OCI-LY3 (cell line): ENCODE results near the gene PCDHB14.

ENCODE experiments used
- H2AFZ ChIP-seq: fragments of 200-600, 300-600 bp; shearing (Covaris generic); 2 replicates; pipeline ENCODE4 v1.6.0; 2014; ENCODE audit warnings: antibody characterized with exemption, low read depth, low read length
- H3K27ac ChIP-seq: fragments of 200-600, 300-600 bp; sonication (generic); 2 replicates; pipeline ENCODE4 v1.5.1; 2014; ENCODE audit warnings: mild to moderate bottlenecking, low read length, moderate library complexity, mixed read lengths
- H3K27me3 ChIP-seq: fragments of 200-600, 300-600 bp; sonication (generic); 2 replicates; pipeline ENCODE4 v1.6.1; 2014; ENCODE audit warnings: low read depth, low read length, mixed read lengths
- H3K36me3 ChIP-seq: fragments of 200-600, 300-600 bp; sonication (generic); replicated peaks from 2 replicates; pipeline ENCODE3; 2014; ENCODE audit warnings: low read depth, low read length, mixed read lengths
- H3K4me1 ChIP-seq: fragments of 300-600, 200-600 bp; sonication (generic); 2 replicates; pipeline ENCODE4 v1.6.1; 2014; ENCODE audit warnings: low read length, mixed read lengths
- H3K4me2 ChIP-seq: fragments of 200-600, 300-600 bp; sonication (generic); 2 replicates; pipeline ENCODE4 v1.6.1; 2014; ENCODE audit warnings: low read length, mixed read lengths
- H3K4me3 ChIP-seq: fragments of 300-600, 200-600 bp; sonication (generic); 2 replicates; pipeline ENCODE4 v1.5.1; 2014; ENCODE audit warnings: antibody characterized with exemption, mild to moderate bottlenecking, low read length, moderate library complexity
- H3K79me2 ChIP-seq: fragments of 300-600, 200-600 bp; shearing (Covaris generic); 2 replicates; pipeline ENCODE4 v1.6.1; 2014; ENCODE audit warnings: mild to moderate bottlenecking, low read length, mixed read lengths
- H3K9ac ChIP-seq: fragments of 300-600, 200-600 bp; shearing (Covaris generic); 2 replicates; pipeline ENCODE4 v1.6.0; 2014; ENCODE audit warnings: mild to moderate bottlenecking, low read length, moderate library complexity
- H3K9me3 ChIP-seq: fragments of 200-600, 300-600 bp; shearing (Covaris generic); 2 replicates; pipeline ENCODE4 v1.6.1; 2014; ENCODE audit warnings: low read length, mixed read lengths; ENCODE audit not compliant: insufficient read depth
- H4K20me1 ChIP-seq: fragments of 200-600, 300-600 bp; sonication (generic); 2 replicates; pipeline ENCODE4 v1.6.1; 2016; ENCODE audit warnings: low read length, mixed read lengths; ENCODE audit not compliant: insufficient read depth
- CTCF ChIP-seq: fragments of 200-600, 300-600 bp; sonication (generic); IDR thresholded peaks from 2 replicates; pipeline ENCODE4 v1.5.1; 2014; ENCODE audit warnings: antibody characterized with exemption, low read length, low read depth
- EZH2phosphoT487 ChIP-seq: fragments of 200-600 bp; shearing (Covaris generic); IDR thresholded peaks from 2 replicates; pipeline ENCODE4 v1.6.1; 2018; ENCODE audit warnings: antibody characterized with exemption, mixed run types, low read depth

The PCDHB14 gene

GRCh38 chr5:141272906-141273305 lies 49.8 kb downstream of the PCDHB14 start:
- Histone ChIP-seq H3K27ac (no peak overlapping the region), H3K36me3 (no peaks in the 10 kb centered on the region), H3K9me3 (no peaks in the 10 kb centered on the region), H4K20me1 (no peaks in the 10 kb centered on the region), H3K4me2 (no peak overlapping the region), H2AFZ (no peak overlapping the region), H3K4me3 (no peak overlapping the region), H3K79me2 (no peaks in the 10 kb centered on the region), H3K9ac (no peak overlapping the region), H3K4me1 (no peaks in the 10 kb centered on the region), H3K27me3 (no peaks in the 10 kb centered on the region)
- TF ChIP-seq CTCF (no peak), EZH2phosphoT487 (no peak)
